ES-I3 (cell line): ENCODE measurements around the gene PRKG1.

ENCODE experiments used
- H3K36me3 ChIP-seq: 2 replicates; pipeline ENCODE4 v1.6.1; 2013; ENCODE audit warnings: mild to moderate bottlenecking, low read length, control low read depth, moderate library complexity; ENCODE audit not compliant: insufficient read depth
- H3K4me1 ChIP-seq: 2 replicates; pipeline ENCODE4 v1.6.1; 2013; ENCODE audit warnings: mild to moderate bottlenecking, control low read depth, low read length; ENCODE audit not compliant: insufficient read depth
- H3K9ac ChIP-seq: 2 replicates; pipeline ENCODE4 v1.6.1; 2013; ENCODE audit warnings: low read depth, mild to moderate bottlenecking, low read length, moderate library complexity
- H3K9me3 ChIP-seq: 2 replicates; pipeline ENCODE4 v1.6.1; 2013; ENCODE audit warnings: mild to moderate bottlenecking, low read length, moderate library complexity; ENCODE audit not compliant: control insufficient read depth, insufficient read depth

PRKG1 gene

GRCh38 chr10:51082857-51083256 lies 8.6 kb downstream of the PRKG1 start:
- Histone ChIP-seq H3K4me1 (peaks cover 25% of the 10 kb centered on the region), H3K9ac (peak overlapping the region; percentile 2; the same call in 1 of the 2 replicates)

GRCh38 chr10:51083356-51083853 lies 9.1 kb downstream of the PRKG1 start:
- peak overlapping the region; percentile 2; the same call in 1 of the 2 replicates for H3K9ac ChIP-seq

More at GRCh38 chr10:51082857-51083256, 8.6 kb downstream of the PRKG1 start:
- Histone ChIP-seq H3K36me3 (no peaks in the 10 kb centered on the region), H3K9me3 (no peaks in the 10 kb centered on the region)

GRCh38 chr10:51085204-51085603 lies 10.9 kb downstream of the PRKG1 start:
- no peak overlapping the region for H3K9ac ChIP-seq
- no peaks in the 10 kb centered on the region for H3K36me3 ChIP-seq
- peaks cover 13% of the 10 kb centered on the region for H3K4me1 ChIP-seq
- H3K9me3 ChIP-seq, result no peaks in the 10 kb centered on the region

More at GRCh38 chr10:51083356-51083853, 9.1 kb downstream of the PRKG1 start:
- H3K9me3 ChIP-seq, result no peaks in the 10 kb centered on the region
- no peaks in the 10 kb centered on the region for H3K36me3 ChIP-seq
- H3K4me1 ChIP-seq, result peaks cover 25% of the 10 kb centered on the region

DNA sequence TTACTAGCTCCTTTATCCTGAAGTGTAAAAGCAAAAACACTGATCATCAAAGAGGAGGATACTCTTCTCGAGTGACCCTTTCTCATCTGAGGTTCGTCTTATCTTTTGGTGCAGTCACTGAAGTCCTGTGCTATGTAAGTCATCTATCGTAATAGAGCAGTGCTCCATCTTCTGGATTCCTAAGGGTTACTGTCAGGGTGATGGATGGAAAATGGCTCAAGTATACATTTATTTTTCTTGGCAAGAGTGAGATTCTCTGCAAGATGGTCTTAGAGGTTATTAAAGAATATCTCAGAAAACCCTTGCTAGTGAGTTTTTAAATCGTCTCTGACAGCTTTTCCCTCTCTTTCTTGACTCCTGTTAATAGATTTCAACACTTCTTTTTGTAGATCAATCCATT lies 12.4 kb downstream of the PRKG1 start:
- Histone ChIP-seq H3K4me1 (peaks cover 9% of the 10 kb centered on the region), H3K36me3 (no peaks in the 10 kb centered on the region), H3K9me3 (no peaks in the 10 kb centered on the region), H3K9ac (no peak overlapping the region)

GRCh38 chr10:51087114-51087513 lies 12.8 kb downstream of the PRKG1 start:
- H3K9ac ChIP-seq, result no peak overlapping the region
- H3K4me1 ChIP-seq, result peaks cover 9% of the 10 kb centered on the region
- no peaks in the 10 kb centered on the region for H3K36me3 ChIP-seq
- H3K9me3 ChIP-seq, result no peaks in the 10 kb centered on the region

DNA sequence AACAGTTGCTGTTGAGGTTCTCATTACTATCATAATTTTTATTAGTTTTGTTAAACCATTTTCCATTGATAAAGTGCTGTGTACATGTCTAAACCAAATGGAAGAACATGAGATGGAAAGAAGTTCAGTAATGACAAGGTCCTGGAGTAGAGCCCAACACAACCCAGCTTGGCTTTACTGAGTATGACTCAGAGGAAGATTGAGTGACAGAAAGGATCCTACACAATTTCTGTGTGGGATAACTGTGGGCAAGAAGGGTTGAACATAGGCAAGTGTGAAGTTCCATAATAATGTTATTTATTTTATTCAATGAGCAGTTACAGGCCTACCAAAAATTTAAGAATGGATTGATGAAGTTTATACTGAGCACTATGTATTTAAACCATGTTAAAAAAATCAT lies 15.9 kb downstream of the PRKG1 start:
- H3K36me3 ChIP-seq, result no peaks in the 10 kb centered on the region
- H3K9me3 ChIP-seq, result no peaks in the 10 kb centered on the region
- no peaks in the 10 kb centered on the region for H3K4me1 ChIP-seq
- no peak overlapping the region for H3K9ac ChIP-seq

GRCh38 chr10:51092402-51092801 lies 18.1 kb downstream of the PRKG1 start:
- Histone ChIP-seq H3K36me3 (no peaks in the 10 kb centered on the region), H3K4me1 (no peaks in the 10 kb centered on the region), H3K9ac (no peak overlapping the region), H3K9me3 (no peaks in the 10 kb centered on the region)

GRCh38 chr10:51095444-51095843 lies 21.2 kb downstream of the PRKG1 start:
- H3K36me3 ChIP-seq, result no peaks in the 10 kb centered on the region
- no peaks in the 10 kb centered on the region for H3K9me3 ChIP-seq
- H3K4me1 ChIP-seq, result no peaks in the 10 kb centered on the region
- H3K9ac ChIP-seq, result no peak overlapping the region

DNA sequence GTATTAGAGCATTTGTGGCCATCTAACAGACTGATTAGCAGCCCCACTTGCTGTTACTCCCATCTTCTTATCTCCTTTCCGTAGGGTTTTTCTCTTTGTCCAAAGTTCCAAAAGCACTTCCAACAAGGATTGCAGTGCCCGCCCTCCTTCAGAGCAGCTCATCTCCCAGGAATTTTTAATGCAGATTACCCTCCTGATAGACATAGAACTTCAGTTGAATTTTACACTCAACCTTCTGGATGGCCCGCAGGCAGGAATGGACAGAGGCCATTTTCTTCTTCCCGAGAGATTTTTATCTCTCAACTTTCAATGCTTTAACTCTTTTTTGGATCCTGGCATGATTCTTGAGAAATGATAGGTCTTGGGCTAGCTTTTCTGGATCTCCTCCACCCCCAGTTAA lies 23.3 kb downstream of the PRKG1 start:
- H3K36me3 ChIP-seq, result no peaks in the 10 kb centered on the region
- no peaks in the 10 kb centered on the region for H3K9me3 ChIP-seq
- no peaks in the 10 kb centered on the region for H3K4me1 ChIP-seq
- H3K9ac ChIP-seq, result no peak overlapping the region

GRCh38 chr10:51100221-51100620 lies 25.9 kb downstream of the PRKG1 start:
- no peaks in the 10 kb centered on the region for H3K4me1 ChIP-seq
- H3K9ac ChIP-seq, result no peak overlapping the region
- no peaks in the 10 kb centered on the region for H3K36me3 ChIP-seq
- no peaks in the 10 kb centered on the region for H3K9me3 ChIP-seq

DNA sequence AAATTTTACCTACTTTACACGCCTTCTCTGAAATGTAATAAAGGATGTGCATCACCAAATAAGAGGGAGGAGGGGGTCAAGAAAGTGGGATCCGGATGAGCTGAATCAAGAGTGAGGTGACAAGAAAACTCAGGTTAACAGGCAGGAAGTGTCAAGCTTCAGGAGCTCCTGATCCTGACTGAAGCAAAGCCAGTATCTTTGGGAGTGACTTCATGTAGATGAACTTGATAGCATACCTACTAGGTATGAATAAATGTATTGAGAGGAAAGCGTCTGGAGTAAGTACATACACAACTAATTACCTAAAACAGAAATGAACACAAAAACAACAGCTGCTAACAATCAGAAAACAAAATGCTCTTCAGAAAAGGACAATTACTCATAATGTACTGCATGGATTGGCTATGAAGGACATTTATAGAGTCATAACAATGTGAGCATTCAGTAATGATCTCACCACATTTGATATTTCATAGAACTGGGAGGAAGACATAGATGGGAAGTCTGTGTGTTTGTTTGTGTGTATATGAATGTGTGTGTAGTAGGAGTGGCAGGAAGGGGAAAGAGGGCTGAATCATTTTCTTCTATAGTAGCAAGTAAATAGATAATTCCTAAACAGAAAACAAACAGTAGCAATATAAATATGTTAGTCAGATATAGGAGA lies 29.4 kb downstream of the PRKG1 start:
- Histone ChIP-seq H3K36me3 (no peaks in the 10 kb centered on the region), H3K9ac (no peak overlapping the region), H3K4me1 (no peaks in the 10 kb centered on the region), H3K9me3 (no peaks in the 10 kb centered on the region)

GRCh38 chr10:51106311-51106945 lies 32.1 kb downstream of the PRKG1 start:
- Histone ChIP-seq H3K9me3 (no peaks in the 10 kb centered on the region), H3K4me1 (no peaks in the 10 kb centered on the region), H3K36me3 (no peaks in the 10 kb centered on the region), H3K9ac (no peak overlapping the region)

- no peaks in the 10 kb centered on the region for H3K36me3 ChIP-seq
- no peaks in the 10 kb centered on the region for H3K4me1 ChIP-seq
- no peak overlapping the region for H3K9ac ChIP-seq
- no peaks in the 10 kb centered on the region for H3K9me3 ChIP-seq
These were observed 34.1 kb downstream of the PRKG1 start for GRCh38 chr10:51108406-51108805.

DNA sequence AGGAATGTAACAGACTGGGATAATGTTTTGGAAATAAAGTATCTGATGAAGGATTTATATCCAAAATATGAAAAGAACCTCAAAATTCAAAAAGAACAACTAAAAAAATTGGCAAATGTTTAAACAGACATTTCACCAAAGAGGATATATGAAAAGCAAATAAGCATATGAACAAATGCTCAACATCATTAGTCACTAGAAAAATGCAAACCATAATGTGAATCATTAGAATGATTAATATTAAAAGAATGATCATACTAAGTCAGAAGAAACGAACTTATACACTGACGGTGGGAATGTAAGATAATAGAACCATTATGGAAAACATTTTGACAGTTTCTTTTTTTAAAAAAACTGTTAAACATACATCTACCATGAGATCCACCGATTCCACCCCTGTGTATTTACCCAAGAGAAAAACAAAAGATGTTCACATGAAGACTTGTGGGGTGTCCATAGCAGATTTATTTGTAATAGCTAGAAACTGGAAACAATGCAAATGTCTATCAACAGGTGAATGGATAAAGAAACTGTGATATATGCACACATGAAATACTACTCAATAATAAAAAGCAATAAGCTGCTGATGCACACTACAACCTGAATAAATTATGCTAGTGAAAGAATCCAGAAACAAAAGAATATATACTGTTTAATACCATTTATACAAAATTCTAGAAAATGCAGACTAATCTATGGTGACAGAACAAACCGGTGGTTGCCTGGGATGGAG lies 35.7 kb downstream of the PRKG1 start:
- Histone ChIP-seq H3K4me1 (no peaks in the 10 kb centered on the region), H3K9ac (no peak overlapping the region), H3K9me3 (no peaks in the 10 kb centered on the region)

More for the DNA sequence above, 35.7 kb downstream of the PRKG1 start:
- H3K36me3 ChIP-seq, result no peaks in the 10 kb centered on the region
